Measurements from ENCODE around the gene TBX21. TPM values are rescaled to one million over a fixed set of nuclear protein-coding genes. Genes with fewer than 3 reads are reported as not detected.

Gene TBX21
- total RNA-seq, 4 donors from 2014 or later: 0.80 TPM; not detected in 3

GRCh38 chr17:47703671-47704070 is 29.4 kb upstream of the TBX21 start:
- no peak overlapping the region for H3K4me3 ChIP-seq
- TF ChIP-seq CTCF (IDR thresholded peaks at IDR 0.05) (no peak), EP300 (IDR thresholded peaks at IDR 0.05) (no peak), POLR2A (IDR thresholded peaks at IDR 0.05) (no peak), POLR2AphosphoS5 (IDR thresholded peaks at IDR 0.05) (no peak)
- H3K27me3 ChIP-seq: no peaks in the 10 kb centered on the region
- WGBS: 88% methylated on average over 5 of the region's 5 CpGs
- H3K27ac ChIP-seq: no peak overlapping the region
- DNase-seq (ENCODE audit: low spot score in 2 of 2): no peak
- no peaks in the 10 kb centered on the region for H3K9me3 ChIP-seq
- peaks cover 18% of the 10 kb centered on the region for H3K36me3 ChIP-seq
- H3K4me1 ChIP-seq: peaks cover 17% of the 10 kb centered on the region

- H3K27ac ChIP-seq: no peak overlapping the region
- no peaks in the 10 kb centered on the region for H3K9me3 ChIP-seq
- H3K4me3 ChIP-seq: no peak overlapping the region
- peaks cover 18% of the 10 kb centered on the region for H3K36me3 ChIP-seq
- WGBS: 71% methylated on average over 11 of the region's 14 CpGs
- TF ChIP-seq EP300 (IDR thresholded peaks at IDR 0.05) (no peak), POLR2A (IDR thresholded peaks at IDR 0.05) (no peak), POLR2AphosphoS5 (IDR thresholded peaks at IDR 0.05) (no peak), CTCF (IDR thresholded peaks at IDR 0.05) (no peak)
- DNase-seq (ENCODE audit: low spot score in 2 of 2): no peak
- H3K4me1 ChIP-seq: peaks cover 17% of the 10 kb centered on the region
- no peaks in the 10 kb centered on the region for H3K27me3 ChIP-seq
Measured at GRCh38 chr17:47704116-47704515, 28.9 kb upstream of the TBX21 start.

- Histone ChIP-seq H3K27me3 (no peaks in the 10 kb centered on the region), H3K4me1 (peaks cover 17% of the 10 kb centered on the region), H3K36me3 (peaks cover 18% of the 10 kb centered on the region), H3K27ac (no peak overlapping the region), H3K9me3 (no peaks in the 10 kb centered on the region), H3K4me3 (no peak overlapping the region)
- no peak for DNase-seq (ENCODE audit: low spot score in 2 of 2)
- 74% methylated on average over 6 of the region's 6 CpGs for WGBS
- TF ChIP-seq EP300 (IDR thresholded peaks at IDR 0.05) (no peak), CTCF (IDR thresholded peaks at IDR 0.05) (no peak), POLR2AphosphoS5 (IDR thresholded peaks at IDR 0.05) (no peak), POLR2A (IDR thresholded peaks at IDR 0.05) (no peak)
Measured at GRCh38 chr17:47704736-47705135, 28.3 kb upstream of the TBX21 start.

GRCh38 chr17:47705536-47706530 is 27.2 kb upstream of the TBX21 start:
- TF ChIP-seq EP300 (IDR thresholded peaks at IDR 0.05): no peak
- TF ChIP-seq POLR2A (IDR thresholded peaks at IDR 0.05): no peak
- TF ChIP-seq POLR2AphosphoS5 (IDR thresholded peaks at IDR 0.05): no peak
- TF ChIP-seq CTCF (IDR thresholded peaks at IDR 0.05): no peak
- H3K4me3 ChIP-seq: no peak overlapping the region
- WGBS: 69% methylated on average over 12 of the region's 12 CpGs
- H3K4me1 ChIP-seq: peaks cover 17% of the 10 kb centered on the region
- no peaks in the 10 kb centered on the region for H3K27me3 ChIP-seq
- no peaks in the 10 kb centered on the region for H3K9me3 ChIP-seq
- no peak overlapping the region for H3K27ac ChIP-seq
- no peak for DNase-seq (ENCODE audit: low spot score in 2 of 2)
- peaks cover 19% of the 10 kb centered on the region for H3K36me3 ChIP-seq

- peaks cover 17% of the 10 kb centered on the region for H3K4me1 ChIP-seq
- H3K9me3 ChIP-seq: no peaks in the 10 kb centered on the region
- 73% methylated on average over 4 of the region's 4 CpGs for WGBS
- H3K27ac ChIP-seq: no peak overlapping the region
- H3K27me3 ChIP-seq: no peaks in the 10 kb centered on the region
- no peak for DNase-seq (ENCODE audit: low spot score in 2 of 2)
- H3K36me3 ChIP-seq: peaks cover 21% of the 10 kb centered on the region
- no peak overlapping the region for H3K4me3 ChIP-seq
- TF ChIP-seq POLR2AphosphoS5 (IDR thresholded peaks at IDR 0.05): no peak
- TF ChIP-seq CTCF (IDR thresholded peaks at IDR 0.05): no peak
- TF ChIP-seq EP300 (IDR thresholded peaks at IDR 0.05): no peak
- no peak for TF ChIP-seq POLR2A (IDR thresholded peaks at IDR 0.05)
Measured at GRCh38 chr17:47707056-47707804, 25.8 kb upstream of the TBX21 start.

Data from suprapubic skin (tissue), 4 donors.